HG02678 (cell line): Measurements from ENCODE around the gene EIF2B2.
"Not testable (repeated sequence)": the region's sequence is repeated elsewhere in the genome, so short reads cannot be mapped to it uniquely, and the experiment has no call there.

Experiments
- ATAC-seq: cut with Tn5 transposase; IDR thresholded peaks from one replicate; pipeline ENCODE4 v1.9.1; 2021; ENCODE audit warnings: mild to moderate bottlenecking, moderate library complexity; ENCODE audit not compliant: unreplicated experiment

EIF2B2 gene

DNA sequence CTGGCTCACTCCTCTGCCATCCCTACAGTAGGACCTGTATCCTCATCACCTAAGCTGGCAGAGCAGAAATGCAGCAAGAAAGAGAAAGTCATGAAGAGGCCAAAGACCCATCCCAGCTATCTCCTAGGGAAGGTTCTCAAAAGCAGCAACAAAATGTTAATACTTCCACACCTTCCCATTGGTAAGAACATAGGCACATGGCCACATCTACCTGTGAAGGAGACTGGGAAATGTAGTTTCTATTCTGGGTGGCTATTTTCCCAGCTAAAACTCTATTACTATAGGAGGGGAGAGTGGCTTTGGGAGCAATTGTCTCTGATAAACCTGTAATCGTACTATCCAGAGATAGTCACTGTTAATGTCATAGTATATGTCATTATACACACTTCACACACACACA, 13.7 kb upstream of the EIF2B2 start:
- ATAC-seq: no peak

DNA sequence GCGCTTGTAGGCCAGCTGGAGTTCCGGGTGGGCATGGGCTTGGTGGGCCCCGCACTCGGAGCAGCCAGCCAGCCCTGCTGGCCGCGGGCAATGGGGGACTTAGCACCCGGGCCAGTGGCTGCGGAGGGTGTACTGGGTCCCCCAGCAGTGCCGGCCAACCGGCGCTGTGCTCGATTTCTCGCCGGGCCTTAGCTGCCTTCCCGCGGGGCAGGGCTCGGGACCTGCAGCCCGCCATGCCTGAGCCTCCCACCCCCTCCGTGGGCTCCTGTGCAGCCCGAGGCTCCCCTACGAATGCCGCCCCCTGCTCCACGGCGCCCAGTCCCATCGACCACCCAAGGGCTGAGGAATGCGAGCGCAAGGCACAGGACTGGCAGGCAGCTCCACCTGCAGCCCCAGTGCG, 8.5 kb upstream of the EIF2B2 start:
- not testable (repeated sequence) for ATAC-seq

DNA sequence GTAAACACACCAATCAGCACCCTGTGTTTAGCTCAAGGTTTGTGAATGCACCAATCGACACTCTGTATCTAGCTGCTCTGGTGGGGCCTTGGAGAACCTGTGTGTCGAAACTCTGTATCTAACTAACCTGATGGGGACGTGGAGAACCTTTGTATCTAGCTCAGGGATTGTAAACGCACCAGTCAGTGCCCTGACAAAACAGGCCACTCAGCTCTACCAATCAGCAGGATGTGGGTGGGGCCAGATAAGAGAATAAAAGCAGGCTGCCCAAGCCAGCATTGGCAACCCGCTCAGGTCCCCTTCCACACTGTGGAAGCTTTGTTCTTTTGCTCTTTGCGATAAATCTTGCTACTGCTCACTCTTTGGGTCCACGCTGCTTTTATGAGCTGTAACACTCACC, 6.9 kb upstream of the EIF2B2 start:
- ATAC-seq: not testable (repeated sequence)

DNA sequence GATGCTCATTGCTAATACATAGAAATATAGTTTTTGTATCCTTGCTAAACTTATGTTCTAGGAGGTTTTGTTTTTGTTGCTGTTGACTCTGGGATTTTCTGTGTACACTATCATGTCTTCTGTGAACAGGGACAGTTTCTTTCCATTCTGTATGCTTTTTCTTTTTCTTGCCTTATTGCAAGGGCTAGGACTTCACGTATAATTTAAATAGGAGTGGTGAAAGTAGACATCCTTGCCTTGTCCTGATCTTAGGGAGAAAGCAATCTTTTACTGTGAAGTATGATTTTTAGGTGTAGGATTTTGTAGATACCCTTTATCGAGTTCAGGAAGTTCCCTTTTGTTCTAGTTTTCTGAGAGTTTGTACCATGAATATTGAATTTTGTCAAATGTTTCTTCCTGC, 1.5 kb upstream of the EIF2B2 start:
- no peak for ATAC-seq

DNA sequence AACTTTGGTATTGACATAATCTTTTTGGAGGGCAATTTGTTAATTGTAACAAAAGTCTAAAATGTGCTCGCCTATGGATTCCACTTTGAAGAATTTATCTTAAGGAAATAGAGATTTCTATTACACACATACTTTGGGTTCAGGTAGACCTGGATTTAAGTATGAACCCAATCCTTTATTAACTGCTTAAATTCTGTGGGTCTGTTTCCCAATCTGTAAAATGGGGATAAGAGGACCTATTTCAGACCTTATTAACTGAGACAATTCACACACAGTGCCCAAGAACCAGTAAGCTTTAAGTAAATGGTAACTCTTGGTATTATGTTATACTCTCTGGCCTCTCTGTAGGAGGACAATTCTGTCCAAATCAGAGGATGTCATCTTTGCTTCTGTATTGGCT, 822 bp upstream of the EIF2B2 start:
- ATAC-seq: no peak

DNA sequence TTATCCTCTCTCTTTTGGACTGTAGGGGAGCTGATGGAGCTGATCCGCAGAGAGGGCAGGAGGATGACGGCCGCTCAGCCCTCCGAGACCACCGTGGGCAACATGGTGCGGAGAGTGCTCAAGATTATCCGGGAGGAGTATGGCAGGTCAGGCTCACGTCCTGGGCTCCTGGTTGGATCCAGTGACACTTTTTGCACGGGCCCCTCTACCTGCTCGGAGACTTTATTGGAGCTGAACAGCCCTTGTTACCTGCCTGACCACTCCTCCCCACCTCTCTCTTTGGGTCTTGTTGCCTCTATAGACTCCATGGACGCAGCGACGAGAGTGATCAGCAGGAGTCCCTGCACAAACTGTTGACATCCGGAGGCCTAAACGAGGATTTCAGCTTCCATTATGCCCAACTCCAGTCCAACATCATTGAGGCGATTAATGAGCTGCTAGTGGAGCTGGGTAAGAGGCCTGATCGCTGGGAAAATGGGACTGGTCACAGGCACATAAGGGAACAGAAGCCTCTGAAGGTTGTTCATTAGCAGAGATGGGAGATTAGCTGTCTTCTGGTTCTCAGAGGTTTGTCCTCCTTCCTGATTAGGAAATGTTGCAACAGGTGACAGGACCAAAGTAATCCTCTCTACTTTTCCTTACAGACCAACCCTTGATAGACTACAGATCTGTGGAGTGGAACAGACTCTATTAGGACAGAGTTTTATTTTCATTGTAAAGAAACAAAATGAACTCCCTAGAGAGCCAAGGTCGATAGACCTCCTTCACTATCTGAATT, 718 bp downstream of the EIF2B2 start:
- ATAC-seq: no peak

DNA sequence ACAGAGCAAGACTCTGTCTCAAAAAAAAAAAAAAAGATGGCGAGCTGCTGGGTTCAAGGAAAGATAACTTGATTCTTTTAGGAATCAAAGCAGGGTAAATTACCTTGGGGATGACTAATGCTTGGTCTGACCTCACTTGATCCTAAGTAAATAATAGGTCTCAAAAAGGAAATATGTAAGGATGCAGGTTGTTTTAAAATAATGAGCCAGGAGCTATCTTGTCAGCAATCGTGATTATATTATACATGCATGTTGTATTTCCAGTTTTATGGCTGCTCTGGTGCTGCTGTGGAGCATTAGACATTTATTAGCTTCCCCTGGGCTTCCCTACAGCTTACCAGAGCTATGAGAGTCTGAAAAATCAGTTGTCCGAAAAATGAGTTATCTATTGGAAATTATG, 2.6 kb downstream of the EIF2B2 start:
- ATAC-seq: no peak

DNA sequence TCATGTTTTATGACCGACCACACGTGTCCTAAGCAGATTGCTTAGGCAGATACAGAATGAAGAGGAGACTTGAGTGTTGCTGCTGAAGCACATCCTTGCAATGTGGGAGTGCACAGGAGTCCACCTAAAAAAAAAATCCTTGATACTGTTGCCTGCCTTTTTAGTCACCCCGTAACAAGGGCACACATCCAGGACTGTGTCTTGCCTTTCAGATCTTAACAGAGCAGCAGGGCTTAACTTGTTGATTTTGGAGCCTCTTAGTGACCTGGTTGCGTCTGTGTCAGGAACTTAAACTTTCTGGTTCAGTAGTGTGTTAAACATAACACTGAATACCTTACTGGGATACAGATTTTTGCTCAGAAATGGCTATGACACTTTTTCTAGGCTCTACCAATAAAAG, 6.5 kb downstream of the EIF2B2 start:
- ATAC-seq: no peak

DNA sequence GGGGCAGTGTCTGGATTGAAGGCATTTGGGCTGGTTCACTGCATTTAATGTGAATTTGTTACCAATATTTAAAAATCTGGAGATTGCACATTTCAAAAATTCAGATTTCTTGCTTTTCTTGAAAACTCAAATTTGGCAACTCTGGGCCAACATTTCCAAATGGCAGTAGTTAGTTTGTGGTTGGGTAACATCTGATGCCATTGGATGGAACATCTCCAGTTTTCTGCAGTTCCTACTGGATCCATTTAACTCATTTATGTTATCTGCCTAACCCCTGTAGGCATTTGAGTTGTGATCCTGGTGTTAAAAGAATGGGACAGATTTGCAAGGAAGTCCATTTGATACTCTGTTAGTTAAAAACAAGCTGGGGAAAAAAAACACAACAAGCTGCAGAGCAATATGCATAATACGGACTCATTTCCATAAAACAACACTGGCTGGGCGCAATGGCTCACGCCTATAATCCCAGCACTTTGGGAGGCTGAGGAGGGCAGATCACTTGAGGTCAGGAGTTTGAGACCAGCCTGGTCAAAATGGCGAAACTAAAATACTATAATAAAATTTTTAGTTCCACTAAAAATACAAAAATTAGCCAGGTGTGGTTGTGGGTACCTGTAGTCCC, 7.9 kb downstream of the EIF2B2 start:
- no peak for ATAC-seq

DNA sequence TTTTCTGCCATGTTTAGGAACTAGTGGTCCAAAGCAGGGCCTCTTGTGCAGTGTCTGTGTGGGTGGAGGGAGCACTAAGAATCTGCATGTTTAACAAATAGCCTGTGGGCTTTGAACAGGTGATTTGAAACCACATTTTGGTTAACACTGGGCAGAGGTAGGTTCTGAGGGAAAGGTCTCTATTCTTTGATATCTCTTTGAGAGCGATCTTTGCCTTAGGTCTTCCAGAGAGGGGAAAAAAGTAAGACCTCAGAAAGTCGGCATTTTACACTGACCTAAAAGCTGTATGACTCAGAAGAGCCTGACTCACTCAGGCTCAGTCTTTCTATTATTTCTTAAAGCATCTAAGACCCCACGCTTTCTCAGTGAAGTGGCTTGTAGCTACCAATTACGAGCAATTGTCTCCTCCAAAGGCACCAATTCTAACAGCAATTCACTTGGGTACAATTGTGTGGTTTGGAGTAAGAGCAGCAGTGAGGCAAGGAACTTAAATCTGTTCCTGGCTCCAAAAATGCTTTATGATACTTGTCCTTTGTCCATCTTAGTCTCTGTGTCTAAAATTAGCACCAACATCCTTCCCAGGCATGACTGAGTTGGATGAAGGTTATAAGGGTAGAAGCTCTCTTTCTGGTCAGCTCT, 8.8 kb downstream of the EIF2B2 start:
- ATAC-seq: no peak

DNA sequence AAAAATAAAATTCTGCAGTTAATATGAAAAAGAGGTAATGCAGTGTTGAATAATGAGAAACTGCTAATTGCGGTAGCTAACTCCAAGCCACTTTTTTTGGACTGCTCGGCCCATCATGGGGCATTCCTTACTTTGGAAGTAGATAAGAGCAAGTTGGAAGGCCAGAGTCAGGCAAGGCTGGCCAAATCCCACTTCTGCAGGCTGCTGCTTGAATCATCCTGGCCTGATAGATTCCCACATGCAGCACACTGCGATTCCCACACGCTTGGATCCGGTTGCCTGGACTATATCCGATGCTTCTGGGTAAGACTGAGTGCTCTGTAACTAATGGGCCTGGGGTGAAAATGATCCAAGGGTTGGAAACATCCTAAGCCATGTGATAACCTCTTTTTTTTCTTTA, 10.6 kb downstream of the EIF2B2 start:
- ATAC-seq: no peak

DNA sequence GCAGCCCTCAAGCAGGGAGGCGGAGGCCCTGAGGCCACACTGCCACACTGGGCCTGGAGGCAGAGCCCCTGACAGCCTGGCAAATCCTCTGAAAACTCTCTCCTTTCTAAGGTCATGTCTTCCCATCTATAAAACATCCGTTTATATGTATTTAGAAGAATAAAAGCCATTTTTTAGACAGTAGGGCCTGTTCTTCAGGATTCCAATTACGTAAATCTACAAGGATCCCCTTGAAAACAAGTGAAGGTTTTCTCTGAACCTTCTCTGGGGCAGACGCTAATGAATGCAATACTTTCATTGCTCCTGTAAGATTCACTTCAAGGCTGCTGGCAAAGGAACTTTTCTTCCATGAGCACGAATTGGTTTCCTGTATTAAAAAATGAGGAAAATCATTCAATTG, 12.8 kb downstream of the EIF2B2 start:
- ATAC-seq: no peak

DNA sequence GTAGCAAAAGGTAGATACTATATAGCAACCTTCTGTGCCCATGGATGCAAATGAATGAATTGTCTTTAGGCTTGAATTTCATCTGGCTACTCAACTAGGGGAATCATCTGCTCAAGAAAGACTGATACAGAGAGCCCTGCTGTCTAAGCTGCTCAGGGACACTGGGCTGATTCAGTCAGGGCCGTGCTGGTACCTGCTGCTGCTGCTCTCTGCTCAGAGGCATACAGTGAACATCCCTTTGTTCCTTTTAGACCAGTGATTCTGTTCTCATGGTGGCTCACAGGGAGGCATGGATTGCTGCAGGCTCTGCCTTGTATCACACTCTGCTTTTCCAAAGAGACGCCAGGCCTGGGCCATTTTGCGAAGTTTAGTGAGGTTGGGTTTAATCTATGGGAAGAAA, 14.1 kb downstream of the EIF2B2 start:
- no peak for ATAC-seq

DNA sequence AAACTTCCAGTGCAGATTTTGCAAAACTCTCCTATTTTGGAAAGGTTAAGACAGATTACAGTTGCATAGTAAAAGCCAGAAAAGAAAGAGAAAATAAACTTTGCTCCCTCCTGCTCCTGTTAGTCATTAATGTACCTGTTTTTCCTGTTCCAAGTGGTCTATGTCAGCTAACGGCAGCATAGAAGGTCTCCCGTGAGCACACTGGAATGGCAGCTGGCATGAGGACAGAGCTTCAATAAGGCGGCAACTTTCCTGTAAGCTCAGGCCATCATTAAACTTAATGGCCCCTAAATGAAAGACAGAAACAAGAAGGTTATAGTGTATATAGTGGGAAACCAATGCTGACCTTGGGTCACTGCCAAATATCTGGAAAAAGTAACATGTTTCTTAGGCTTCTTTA, 16.0 kb downstream of the EIF2B2 start:
- ATAC-seq: no peak

DNA sequence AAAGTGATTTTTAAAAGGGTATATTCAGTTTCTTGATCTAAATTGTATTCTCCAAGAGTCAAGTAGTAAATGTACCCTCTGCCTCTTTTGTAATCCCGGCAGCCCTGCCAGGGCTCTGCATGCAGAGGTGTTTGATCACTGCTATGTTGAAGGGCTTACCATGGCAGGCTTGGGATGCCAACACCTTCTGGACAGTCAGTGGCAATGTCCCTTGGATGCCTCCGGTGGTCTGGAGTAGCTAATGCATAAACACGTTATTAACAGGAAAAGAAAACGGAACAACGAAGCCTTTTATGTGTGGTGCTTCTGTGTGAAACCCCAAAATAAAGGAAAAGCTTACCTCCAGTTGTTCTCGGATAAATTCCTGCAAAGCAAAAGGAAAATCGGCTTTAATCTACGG, 19.9 kb downstream of the EIF2B2 start:
- ATAC-seq: no peak

DNA sequence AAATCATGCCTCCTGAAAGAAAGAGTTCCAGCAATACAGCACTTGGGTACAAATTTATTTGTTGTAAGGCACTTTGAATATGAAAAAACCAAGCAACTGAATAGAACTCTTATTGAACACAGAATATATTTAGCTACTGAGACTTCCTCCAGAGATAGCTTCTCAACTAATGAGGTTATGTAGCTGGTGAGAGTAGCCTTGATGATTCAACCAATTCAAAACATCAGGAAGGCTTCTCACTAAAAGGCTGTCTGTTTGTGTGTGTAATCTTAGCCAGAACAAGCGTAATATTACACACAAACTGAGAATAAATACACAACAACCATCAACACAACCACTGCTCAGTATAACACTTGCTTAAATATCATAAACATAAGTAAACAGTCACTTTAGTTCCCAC, 20.4 kb downstream of the EIF2B2 start:
- ATAC-seq: no peak

DNA sequence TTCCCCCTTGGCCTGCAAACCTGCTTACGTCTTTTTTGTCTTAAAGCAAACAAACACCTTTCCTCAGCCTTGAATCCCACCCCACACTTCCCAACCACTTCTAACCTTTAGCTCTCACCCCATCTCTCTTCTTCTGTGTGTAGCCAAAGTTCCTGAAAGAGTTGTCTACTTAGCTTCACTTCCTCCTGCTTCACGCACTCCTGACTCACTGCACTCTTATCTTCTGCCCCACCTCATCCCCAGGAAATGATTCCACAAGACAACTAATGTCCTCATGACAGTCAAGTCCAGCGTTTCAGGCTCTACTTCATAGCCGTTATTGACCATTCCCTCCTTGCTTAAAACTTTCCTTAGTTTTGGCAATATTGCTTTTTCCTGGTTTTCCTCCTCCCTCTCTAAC, 22.4 kb downstream of the EIF2B2 start:
- no peak for ATAC-seq

DNA sequence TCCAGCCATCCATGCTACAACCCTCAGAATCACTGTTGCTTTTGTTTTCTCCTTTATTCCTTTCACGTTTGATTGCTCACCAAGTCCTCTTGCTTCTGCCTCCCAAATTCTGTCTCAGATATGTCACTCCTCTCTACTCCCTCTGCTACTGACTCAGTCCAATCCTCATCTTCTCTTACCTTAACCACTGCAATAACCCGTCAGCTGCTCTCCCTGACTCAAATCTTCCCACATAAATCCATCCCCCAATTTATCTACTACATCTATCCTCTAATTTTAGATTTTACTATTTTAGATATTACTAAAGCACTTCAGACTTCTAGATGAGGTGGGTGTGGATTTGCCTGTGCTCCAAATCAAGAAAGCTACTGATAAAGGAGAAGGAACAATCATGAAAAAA, 23.2 kb downstream of the EIF2B2 start:
- ATAC-seq: no peak

DNA sequence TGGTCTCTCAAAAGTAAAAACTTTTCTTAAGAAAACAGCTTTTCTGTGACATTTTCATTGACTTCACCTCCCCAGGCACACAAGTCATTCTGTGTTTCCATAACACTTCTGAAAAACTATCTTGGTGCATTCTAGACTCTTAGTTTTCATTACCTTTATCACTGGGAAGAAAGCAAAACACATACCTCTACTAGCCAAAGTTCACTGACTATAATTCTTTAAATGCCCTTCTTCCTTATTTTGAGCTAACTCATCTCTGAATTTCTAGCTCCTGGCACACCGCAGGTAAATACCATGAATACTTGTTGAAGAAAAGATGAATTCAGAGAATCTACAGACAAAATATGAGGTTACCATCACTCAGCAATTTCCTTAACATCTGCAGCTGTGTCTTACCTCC, 27.4 kb downstream of the EIF2B2 start:
- ATAC-seq: no peak

DNA sequence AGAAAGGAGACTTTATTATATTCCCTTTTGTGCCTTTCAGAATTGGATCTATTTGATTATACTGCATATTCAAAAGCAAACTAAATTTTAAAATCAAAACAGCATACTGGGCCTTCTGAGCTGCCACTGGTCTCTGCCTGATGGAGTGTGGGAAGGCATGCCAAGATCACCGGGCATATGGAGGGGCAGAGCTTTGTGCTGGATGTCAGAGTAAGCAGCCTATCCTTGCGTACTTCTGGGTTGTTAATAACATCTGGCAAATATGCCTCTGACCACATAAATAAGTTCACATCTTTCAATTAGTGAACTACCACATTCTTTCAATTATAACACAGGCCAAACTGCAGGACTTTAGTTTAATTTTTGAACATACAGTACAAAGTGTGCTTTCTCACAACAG, 30.2 kb downstream of the EIF2B2 start:
- no peak for ATAC-seq

DNA sequence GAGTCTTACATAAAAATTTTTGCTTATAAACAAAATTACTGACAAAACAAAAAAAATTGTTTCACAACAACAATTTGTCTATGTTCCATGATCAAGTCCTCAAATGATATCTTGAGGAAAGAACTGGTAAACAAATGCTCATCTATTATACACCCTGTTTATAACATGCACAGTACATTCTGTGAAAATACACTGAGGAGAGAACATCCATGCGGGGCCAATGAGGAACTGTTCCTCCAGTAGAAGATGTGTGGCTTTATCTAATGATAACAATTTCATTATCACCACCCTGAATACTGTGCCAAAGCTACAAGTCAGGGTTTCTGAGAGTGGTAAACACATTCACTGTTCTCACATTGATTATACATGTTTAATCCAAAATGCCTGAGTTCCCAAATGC, 37.8 kb downstream of the EIF2B2 start:
- no peak for ATAC-seq

DNA sequence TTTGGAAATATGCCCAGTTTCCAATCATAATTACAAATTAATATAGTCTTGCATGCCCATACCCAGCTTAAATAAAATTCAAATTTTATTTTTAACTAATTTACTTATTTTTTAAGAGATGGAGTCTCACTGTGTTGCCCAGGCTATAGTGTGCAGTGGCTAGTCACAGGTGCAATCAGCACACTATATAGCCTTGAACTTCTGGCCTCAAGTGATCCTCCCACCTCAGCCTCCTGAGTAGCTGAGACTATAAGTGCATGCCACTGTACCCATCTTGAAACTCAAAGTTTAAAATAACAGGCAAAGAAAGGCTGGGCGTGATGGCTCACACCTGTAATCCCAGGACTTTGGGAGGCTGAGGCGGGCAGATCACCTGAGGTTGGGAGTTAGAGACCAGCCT, 38.2 kb downstream of the EIF2B2 start:
- ATAC-seq: no peak
